Immature natural killer cell (primary cell): ENCODE measurements around the gene SRGAP3. TPM values are rescaled to one million over a fixed set of nuclear protein-coding genes. Genes with fewer than 3 reads are reported as not detected.

Experiments used
- DNase-seq, 3 donors: peaks; one replicate each; pipeline ENCODE4 v3.0.0; 2022; ENCODE audit warnings: mixed read lengths in 1 of 3
- H3K27ac Mint-ChIP-seq, 6 donors: one replicate each; pipeline ENCODE4 v1.8.0; 2020; ENCODE audit warnings: mixed read lengths in 6 of 6, mild to moderate bottlenecking in 5 of 6, inconsistent platforms in 4 of 6, moderate library complexity in 3 of 6
- H3K27me3 Mint-ChIP-seq, 3 donors: one replicate each; pipeline ENCODE4 v1.8.0; 2020 to 2021; ENCODE audit warnings: low read depth in 3 of 3, mild to moderate bottlenecking in 3 of 3, mixed read lengths in 3 of 3, moderate library complexity in 3 of 3, inconsistent platforms in 1 of 3
- H3K36me3 Mint-ChIP-seq, 3 donors: one replicate each; pipeline ENCODE4 v1.8.0; 2020; ENCODE audit warnings: mixed read lengths in 3 of 3, inconsistent platforms in 2 of 3, mild to moderate bottlenecking in 2 of 3
- H3K4me1 Mint-ChIP-seq, 2 donors: one replicate each; pipeline ENCODE4 v1.8.0; 2020; ENCODE audit warnings: inconsistent platforms in 2 of 2, mild to moderate bottlenecking in 2 of 2, mixed read lengths in 2 of 2, moderate library complexity in 1 of 2
- H3K4me3 Mint-ChIP-seq, 5 donors: one replicate each; pipeline ENCODE4 v1.8.0; 2020; ENCODE audit warnings: mild to moderate bottlenecking in 5 of 5, mixed read lengths in 5 of 5, inconsistent platforms in 3 of 5, moderate library complexity in 3 of 5
- H3K9me3 Mint-ChIP-seq, 6 donors: one replicate each; pipeline ENCODE4 v1.8.0; 2020; ENCODE audit warnings: mild to moderate bottlenecking in 6 of 6, mixed read lengths in 6 of 6, inconsistent platforms in 4 of 6, moderate library complexity in 3 of 6
- polyA plus RNA-seq, 3 donors: library from polyadenylated mRNA; unstranded; fragments of 300-500 nt; fragmentation: Illumina TruSeq; gene quantifications; one replicate each; pipeline ENCODE4 v1.2.3, GENCODE V29; 2021

The SRGAP3 gene
- polyA plus RNA-seq, 3 donors from 2014 or later: 0.29 to 0.99 TPM; not detected in 1

DNA sequence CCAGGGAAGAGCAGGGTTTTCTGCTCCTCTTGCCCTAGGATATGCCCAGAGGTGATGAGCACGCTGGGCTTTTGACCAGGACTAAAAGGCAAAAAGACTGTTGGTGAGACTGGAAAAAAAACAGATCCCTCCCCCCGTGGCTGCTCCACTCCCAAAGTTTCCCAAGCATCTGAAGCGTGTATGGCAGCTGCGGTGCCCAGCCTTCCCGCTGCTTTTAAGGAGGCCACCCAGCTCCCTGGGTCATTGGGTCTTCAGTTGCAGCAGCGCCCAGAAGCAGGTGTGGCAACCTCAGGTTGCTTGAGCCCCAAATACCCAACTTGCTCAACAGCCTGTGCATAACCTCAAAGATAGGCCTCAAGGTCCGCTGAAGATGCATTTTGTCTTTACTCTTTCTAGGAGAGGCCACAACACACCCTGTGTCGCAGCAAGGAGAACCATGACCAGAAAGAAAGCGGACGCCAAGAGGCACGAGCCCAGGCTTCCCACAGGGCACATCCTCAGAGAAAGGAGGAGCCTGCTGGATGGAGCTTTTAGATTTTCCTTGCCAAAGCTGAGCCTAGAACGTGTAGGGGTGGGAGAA lies 2.0 kb downstream of the SRGAP3 start:
- H3K4me3 Mint-ChIP-seq: peak overlapping the region in 1 of 5 donors; percentile 18
- no peaks in the 10 kb centered on the region for H3K36me3 Mint-ChIP-seq
- H3K9me3 Mint-ChIP-seq: no peaks in the 10 kb centered on the region
- DNase-seq: no peak
- peaks cover 1 to 5% (median 3%) of the 10 kb centered on the region in 3 donors for H3K27me3 Mint-ChIP-seq
- H3K4me1 Mint-ChIP-seq: peaks cover 24% of the 10 kb centered on the region in 2 donors
- no peak overlapping the region for H3K27ac Mint-ChIP-seq

DNA sequence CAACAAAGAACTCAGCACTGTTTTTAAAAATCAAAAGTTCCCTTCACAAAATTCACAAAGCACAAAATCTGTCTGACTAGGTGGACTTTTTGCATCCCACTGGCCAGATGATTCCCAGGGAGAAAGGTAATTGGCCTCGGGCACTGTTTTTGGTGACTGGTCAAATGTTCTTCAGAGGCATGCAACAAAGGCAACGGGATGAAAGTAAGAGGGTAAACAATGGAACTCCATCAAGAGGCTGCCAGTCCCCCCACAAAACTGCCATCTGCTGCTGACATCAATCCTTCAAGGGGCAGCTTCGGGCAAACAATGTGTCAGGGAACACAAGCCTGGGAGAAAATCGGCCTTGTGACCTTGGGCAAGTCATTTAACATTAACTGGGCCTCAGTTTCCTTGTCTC lies 3.3 kb downstream of the SRGAP3 start:
- Mint-ChIP-seq H3K27me3 (peaks cover 1 to 4% (median 3%) of the 10 kb centered on the region in 3 donors), H3K4me3 (no peak overlapping the region), H3K27ac (no peak overlapping the region), H3K9me3 (no peaks in the 10 kb centered on the region), H3K4me1 (peaks cover 24% of the 10 kb centered on the region in 2 donors), H3K36me3 (no peaks in the 10 kb centered on the region)
- DNase-seq: no peak

DNA sequence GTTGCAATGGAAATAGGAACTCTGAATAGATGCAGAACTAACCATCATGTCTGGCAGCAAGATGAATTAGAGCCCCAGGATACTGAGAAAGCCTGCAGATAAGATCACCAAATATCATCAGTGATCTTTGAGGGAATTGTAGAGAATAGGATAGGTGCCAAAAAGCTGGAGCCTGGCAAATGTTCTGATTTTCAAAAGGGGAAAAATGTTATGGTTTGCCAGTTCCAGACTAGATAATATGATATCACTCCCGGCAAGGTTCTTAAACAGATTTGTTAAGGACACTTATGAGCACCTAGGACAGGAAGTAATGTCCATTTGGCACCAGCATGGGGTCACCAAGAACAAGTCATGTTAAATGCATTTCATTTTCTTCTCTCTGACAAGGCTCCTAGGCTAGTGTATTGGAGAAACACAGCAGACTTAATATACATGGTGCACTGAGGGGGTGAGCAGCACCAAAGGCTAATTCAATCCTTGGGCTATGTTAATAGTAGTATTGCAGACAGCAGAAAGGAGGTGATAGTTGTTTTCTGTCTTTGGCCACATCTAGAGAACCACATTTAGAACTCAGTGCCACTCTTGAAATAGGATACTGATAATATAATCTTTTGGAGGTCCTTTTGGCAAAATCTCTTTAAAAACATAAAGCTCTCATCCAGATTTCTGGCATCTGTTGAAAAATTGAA lies 4.8 kb downstream of the SRGAP3 start:
- H3K27me3 Mint-ChIP-seq: peaks cover 3 to 4% (median 3%) of the 10 kb centered on the region in 3 donors
- no peak overlapping the region for H3K27ac Mint-ChIP-seq
- no peak overlapping the region for H3K4me3 Mint-ChIP-seq
- DNase-seq: no peak
- H3K36me3 Mint-ChIP-seq: no peaks in the 10 kb centered on the region
- peaks cover 18 to 19% of the 10 kb centered on the region in 2 donors for H3K4me1 Mint-ChIP-seq
- no peaks in the 10 kb centered on the region for H3K9me3 Mint-ChIP-seq

DNA sequence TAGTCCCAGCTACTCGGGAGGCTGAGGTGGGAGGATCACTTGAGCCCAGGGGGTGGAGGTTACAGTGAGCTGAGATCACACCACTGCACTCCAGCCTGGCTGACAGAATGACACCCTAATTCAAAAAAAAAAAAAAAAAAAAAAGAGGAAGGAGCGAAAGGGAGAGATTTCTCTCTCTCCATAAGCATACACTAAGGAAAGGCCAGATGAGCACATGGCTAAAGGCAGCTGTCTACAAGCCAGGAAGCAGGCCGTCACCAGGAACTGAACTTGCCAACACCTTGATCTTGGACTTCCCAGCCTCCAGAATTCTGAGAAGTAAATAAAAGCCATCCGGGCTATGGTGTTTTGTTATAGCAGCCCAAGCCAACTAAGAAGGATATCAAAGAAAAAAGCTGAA lies 7.5 kb downstream of the SRGAP3 start:
- no peak for DNase-seq
- H3K4me1 Mint-ChIP-seq: no peaks in the 10 kb centered on the region
- H3K27ac Mint-ChIP-seq: no peak overlapping the region
- H3K4me3 Mint-ChIP-seq: no peak overlapping the region
- H3K9me3 Mint-ChIP-seq: no peaks in the 10 kb centered on the region
- peaks cover 0 to 3% (median 2%) of the 10 kb centered on the region in 3 donors for H3K27me3 Mint-ChIP-seq
- no peaks in the 10 kb centered on the region for H3K36me3 Mint-ChIP-seq

- no peak for DNase-seq
- Mint-ChIP-seq H3K9me3 (no peaks in the 10 kb centered on the region), H3K4me3 (no peak overlapping the region), H3K27me3 (peaks cover 0 to 2% (median 2%) of the 10 kb centered on the region in 3 donors), H3K27ac (no peak overlapping the region), H3K4me1 (no peaks in the 10 kb centered on the region), H3K36me3 (no peaks in the 10 kb centered on the region)
Observed at GRCh38 chr3:9239680-9240079, 9.8 kb downstream of the SRGAP3 start.

GRCh38 chr3:9238721-9239295 lies 10.6 kb downstream of the SRGAP3 start:
- H3K27me3 Mint-ChIP-seq: peaks cover 0 to 3% (median 2%) of the 10 kb centered on the region in 3 donors
- H3K4me1 Mint-ChIP-seq: no peaks in the 10 kb centered on the region

GRCh38 chr3:9238276-9238675 lies 11.2 kb downstream of the SRGAP3 start:
- no peaks in the 10 kb centered on the region for H3K36me3 Mint-ChIP-seq
- H3K4me3 Mint-ChIP-seq: no peak overlapping the region
- H3K27me3 Mint-ChIP-seq: peaks cover 0 to 3% (median 2%) of the 10 kb centered on the region in 3 donors
- no peak for DNase-seq
- no peaks in the 10 kb centered on the region for H3K4me1 Mint-ChIP-seq
- H3K9me3 Mint-ChIP-seq: no peaks in the 10 kb centered on the region
- no peak overlapping the region for H3K27ac Mint-ChIP-seq

More at GRCh38 chr3:9238721-9239295, 10.6 kb downstream of the SRGAP3 start:
- H3K4me3 Mint-ChIP-seq: no peak overlapping the region
- H3K27ac Mint-ChIP-seq: no peak overlapping the region
- H3K36me3 Mint-ChIP-seq: no peaks in the 10 kb centered on the region
- H3K9me3 Mint-ChIP-seq: no peaks in the 10 kb centered on the region
- DNase-seq: no peak

- H3K9me3 Mint-ChIP-seq: no peaks in the 10 kb centered on the region
- H3K36me3 Mint-ChIP-seq: no peaks in the 10 kb centered on the region
- H3K27ac Mint-ChIP-seq: no peak overlapping the region
- H3K27me3 Mint-ChIP-seq: peaks cover 0 to 3% (median 0%) of the 10 kb centered on the region in 3 donors
- H3K4me3 Mint-ChIP-seq: no peak overlapping the region
- no peak for DNase-seq
- peaks cover 0 to 7% of the 10 kb centered on the region in 2 donors for H3K4me1 Mint-ChIP-seq
Observed at GRCh38 chr3:9233814-9234600, 15.4 kb downstream of the SRGAP3 start.

- Mint-ChIP-seq H3K4me1 (peaks cover 3 to 12% of the 10 kb centered on the region in 2 donors), H3K27ac (no peak overlapping the region), H3K36me3 (no peaks in the 10 kb centered on the region), H3K27me3 (peaks cover 0 to 3% (median 0%) of the 10 kb centered on the region in 3 donors), H3K4me3 (no peak overlapping the region), H3K9me3 (no peaks in the 10 kb centered on the region)
- no peak for DNase-seq
Observed at GRCh38 chr3:9233101-9233500, 16.3 kb downstream of the SRGAP3 start.

DNA sequence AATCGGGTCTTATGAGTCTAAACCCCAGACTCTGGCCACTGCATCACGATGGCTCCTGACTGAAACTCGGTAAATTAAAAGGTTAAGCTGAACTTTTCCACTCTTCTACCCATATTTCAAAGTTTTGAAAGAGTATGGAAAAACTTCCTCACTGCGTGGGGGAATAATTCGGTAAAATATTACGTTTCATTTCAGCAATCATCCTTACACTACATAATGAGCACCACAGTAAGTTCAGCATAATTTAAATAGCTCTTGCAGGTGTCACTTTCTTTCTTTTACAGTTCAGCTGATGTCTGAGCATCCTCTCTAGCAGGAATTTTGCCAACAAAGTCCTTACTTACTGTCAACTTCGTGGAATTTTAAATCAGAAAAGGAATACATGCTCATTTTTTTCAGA lies 17.5 kb downstream of the SRGAP3 start:
- H3K4me3 Mint-ChIP-seq: no peak overlapping the region
- H3K4me1 Mint-ChIP-seq: peaks cover 3 to 19% of the 10 kb centered on the region in 2 donors
- H3K27ac Mint-ChIP-seq: no peak overlapping the region
- no peaks in the 10 kb centered on the region for H3K9me3 Mint-ChIP-seq
- H3K27me3 Mint-ChIP-seq: peaks cover 0 to 3% (median 0%) of the 10 kb centered on the region in 3 donors
- no peaks in the 10 kb centered on the region for H3K36me3 Mint-ChIP-seq
- no peak for DNase-seq

DNA sequence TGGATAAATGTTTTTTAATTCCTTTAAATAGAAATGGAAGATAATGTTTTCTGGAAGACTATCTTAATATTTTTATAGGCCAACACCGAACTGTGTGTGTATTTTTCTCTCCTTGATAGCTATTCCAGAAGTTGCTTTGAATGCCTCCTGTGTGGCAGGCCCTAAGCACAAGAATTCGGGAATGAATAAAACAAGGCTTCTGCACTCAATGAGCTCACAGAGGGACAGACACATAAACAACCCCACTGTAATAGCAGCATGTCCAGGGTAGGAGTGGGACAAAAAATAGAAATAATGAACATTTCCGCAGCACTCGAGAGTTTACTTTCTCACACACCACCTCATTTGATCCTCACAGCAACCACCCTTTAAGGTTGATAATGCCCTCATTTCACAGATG lies 18.0 kb downstream of the SRGAP3 start:
- peaks cover 0 to 3% (median 0%) of the 10 kb centered on the region in 3 donors for H3K27me3 Mint-ChIP-seq
- no peak overlapping the region for H3K27ac Mint-ChIP-seq
- no peak for DNase-seq
- no peaks in the 10 kb centered on the region for H3K9me3 Mint-ChIP-seq
- H3K4me1 Mint-ChIP-seq: peaks cover 3 to 19% of the 10 kb centered on the region in 2 donors
- H3K36me3 Mint-ChIP-seq: no peaks in the 10 kb centered on the region
- no peak overlapping the region for H3K4me3 Mint-ChIP-seq

DNA sequence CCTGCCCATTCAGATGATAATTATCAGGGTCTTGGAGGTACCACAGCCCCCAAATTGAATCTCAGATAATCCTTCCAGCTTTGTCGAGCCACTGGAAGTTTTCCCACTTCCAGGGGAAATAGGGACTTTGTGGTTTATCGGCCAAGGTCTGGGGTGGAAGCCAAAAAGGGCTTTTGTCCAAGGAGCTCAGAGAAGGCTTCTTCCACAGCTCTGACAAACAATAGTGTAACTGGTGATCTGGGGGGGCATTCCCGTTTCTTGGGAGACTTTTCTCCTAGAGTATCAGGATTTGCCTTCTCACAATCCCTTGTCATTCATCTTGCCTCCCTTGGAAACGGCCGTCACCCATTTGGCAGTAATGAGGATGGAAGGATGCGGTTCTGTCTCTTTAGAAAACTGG lies 18.4 kb downstream of the SRGAP3 start:
- Mint-ChIP-seq H3K4me1 (peaks cover 3 to 19% of the 10 kb centered on the region in 2 donors), H3K27ac (no peak overlapping the region), H3K9me3 (no peaks in the 10 kb centered on the region), H3K4me3 (no peak overlapping the region), H3K36me3 (no peaks in the 10 kb centered on the region), H3K27me3 (peaks cover 0 to 3% (median 0%) of the 10 kb centered on the region in 3 donors)
- DNase-seq: no peak

- Mint-ChIP-seq H3K27ac (no peak overlapping the region), H3K27me3 (peaks cover 0 to 3% (median 0%) of the 10 kb centered on the region in 3 donors), H3K9me3 (no peaks in the 10 kb centered on the region), H3K4me3 (no peak overlapping the region), H3K36me3 (no peaks in the 10 kb centered on the region), H3K4me1 (peaks cover 3 to 19% of the 10 kb centered on the region in 2 donors)
- no peak for DNase-seq
Observed at GRCh38 chr3:9230596-9230995, 18.9 kb downstream of the SRGAP3 start.

DNA sequence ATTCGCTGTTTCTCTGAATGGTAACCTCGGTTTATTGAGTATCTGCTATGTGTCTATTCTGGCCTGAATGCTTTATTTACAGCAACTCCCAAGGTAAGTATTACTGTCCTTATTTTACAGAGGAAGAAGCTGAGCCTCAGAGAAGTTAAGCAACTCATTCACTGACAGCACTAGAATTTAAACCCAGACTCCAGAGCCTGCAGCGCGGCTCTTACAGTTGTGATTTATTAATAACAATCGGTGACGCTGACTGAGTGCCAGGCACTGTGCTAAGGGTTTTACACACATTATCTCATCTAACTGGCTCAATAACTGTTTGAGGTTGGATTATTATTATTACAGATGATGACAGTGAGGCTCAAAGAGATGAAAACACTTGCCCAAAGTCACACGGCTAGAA lies 19.6 kb downstream of the SRGAP3 start:
- no peak overlapping the region for H3K27ac Mint-ChIP-seq
- peaks cover 3 to 19% of the 10 kb centered on the region in 2 donors for H3K4me1 Mint-ChIP-seq
- no peaks in the 10 kb centered on the region for H3K9me3 Mint-ChIP-seq
- no peak overlapping the region for H3K4me3 Mint-ChIP-seq
- no peaks in the 10 kb centered on the region for H3K36me3 Mint-ChIP-seq
- DNase-seq: no peak
- peaks cover 0 to 3% (median 0%) of the 10 kb centered on the region in 3 donors for H3K27me3 Mint-ChIP-seq
